NT2/D1 (cell line): ENCODE results near the gene RD3L.

Experiments
- DNase-seq: peaks from one replicate; pipeline ENCODE4 v3.0.0-alpha.2; 2011; ENCODE audit warnings: low read depth, low spot score
- H3K27me3 ChIP-seq: 2 replicates; pipeline ENCODE4 v1.6.0; 2011; ENCODE audit warnings: mild to moderate bottlenecking; ENCODE audit not compliant: insufficient read length, insufficient read depth
- H3K36me3 ChIP-seq: 2 replicates; pipeline ENCODE4 v1.6.1; 2011; ENCODE audit warnings: mild to moderate bottlenecking, low read length, mixed read lengths; ENCODE audit not compliant: insufficient read depth, insufficient read length
- H3K4me1 ChIP-seq: 2 replicates; pipeline ENCODE4 v1.5.1; 2011; ENCODE audit not compliant: insufficient read depth, insufficient read length
- H3K4me3 ChIP-seq: 2 replicates; pipeline ENCODE4 v1.5.1; 2011; ENCODE audit warnings: low read depth; ENCODE audit not compliant: insufficient read length
- H3K9ac ChIP-seq: 2 replicates; pipeline ENCODE4 v1.6.0; 2011; ENCODE audit warnings: low read depth; ENCODE audit not compliant: insufficient read length
- H3K9me3 ChIP-seq: 2 replicates; pipeline ENCODE4 v1.5.1; 2011; ENCODE audit warnings: mild to moderate bottlenecking, low read length; ENCODE audit not compliant: insufficient read depth
- SUZ12 ChIP-seq: IDR thresholded peaks from 2 replicates; pipeline ENCODE4 v1.6.1; 2011; ENCODE audit not compliant: insufficient read length, insufficient read depth; ENCODE audit errors: extremely low read depth
- YY1 ChIP-seq: IDR thresholded peaks from 2 replicates; pipeline ENCODE4 v1.6.1; 2011; ENCODE audit not compliant: insufficient read length, insufficient read depth
- ZNF274 ChIP-seq: IDR thresholded peaks from 2 replicates; pipeline ENCODE4 v1.6.1; 2011; ENCODE audit warnings: mild to moderate bottlenecking, low read depth, low read length

The RD3L gene

DNA sequence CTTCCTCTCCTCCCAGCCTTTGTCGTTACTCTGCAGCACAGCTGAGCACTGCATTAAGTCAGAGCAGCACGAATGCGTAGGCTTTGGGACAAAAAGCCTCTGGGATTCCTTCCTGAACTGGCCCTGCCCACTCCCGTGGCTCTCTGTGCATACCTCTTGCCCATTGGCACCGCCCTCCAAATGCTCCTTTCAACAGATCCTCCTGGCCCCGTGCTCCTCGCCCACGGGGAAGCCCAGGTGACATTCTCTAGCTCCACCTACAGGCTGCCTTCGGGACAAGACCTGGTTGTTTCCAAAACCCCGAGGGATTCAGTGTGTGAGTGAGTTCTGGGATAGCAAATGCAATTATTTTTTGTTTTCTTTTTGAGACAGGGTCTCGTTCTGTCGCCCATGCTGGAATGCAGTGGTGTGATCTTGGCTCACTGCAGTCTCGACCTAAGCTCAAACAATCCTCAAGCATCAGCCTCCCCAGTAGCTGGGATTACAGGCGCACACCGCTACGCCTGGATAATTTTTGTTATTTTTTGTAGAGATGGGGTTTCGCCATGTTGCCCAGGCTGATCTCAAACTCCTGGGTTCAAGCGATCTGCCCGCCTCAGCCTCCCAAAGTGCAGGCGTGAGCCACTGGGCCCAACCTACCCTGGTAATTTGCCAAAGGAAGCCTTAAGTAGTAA is 31.9 kb downstream of the RD3L start:
- Histone ChIP-seq H3K4me3 (no peak overlapping the region), H3K27me3 (no peaks in the 10 kb centered on the region), H3K36me3 (peaks cover 29% of the 10 kb centered on the region), H3K4me1 (peaks cover 8% of the 10 kb centered on the region), H3K9me3 (no peaks in the 10 kb centered on the region), H3K9ac (no peak overlapping the region)
- no peak for TF ChIP-seq YY1
- TF ChIP-seq SUZ12, result no peak
- no peak for TF ChIP-seq ZNF274
- peak; percentile 70 for DNase-seq

DNA sequence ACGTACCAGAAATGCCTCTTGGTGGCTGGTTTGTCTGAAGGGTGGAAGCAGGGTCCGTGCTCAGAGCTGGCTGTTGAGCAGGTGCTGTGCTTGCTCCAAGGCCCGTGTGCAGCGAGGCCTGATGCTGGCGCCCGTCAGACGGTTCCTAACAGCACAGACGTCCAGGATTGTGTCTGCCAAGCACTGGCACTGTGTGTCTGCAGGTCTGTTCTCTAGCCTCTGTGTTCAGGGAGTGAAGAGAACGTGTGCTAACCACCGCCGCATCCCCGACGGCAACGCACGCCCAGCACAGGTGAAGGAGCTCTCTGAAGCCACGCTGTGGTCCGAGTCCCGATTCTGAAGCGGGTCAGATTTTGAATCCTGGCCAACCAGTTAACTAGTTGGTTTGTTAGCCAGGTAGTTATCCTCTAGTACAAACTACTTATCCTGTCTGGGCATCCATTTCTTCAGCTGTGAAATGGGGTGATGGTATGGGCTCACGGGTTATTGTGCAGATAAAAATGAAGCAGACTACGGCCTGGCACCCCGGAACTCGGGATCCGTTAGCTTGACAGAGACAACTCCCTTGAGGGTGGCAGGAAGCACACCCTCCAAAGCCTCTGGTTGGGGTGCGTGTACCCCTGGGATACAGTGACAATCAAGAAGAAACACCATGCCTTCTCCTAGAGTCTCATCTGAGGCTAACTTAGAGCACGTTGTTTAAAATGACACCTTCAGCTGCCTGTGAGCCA is 32.6 kb downstream of the RD3L start:
- Histone ChIP-seq H3K9me3 (no peaks in the 10 kb centered on the region), H3K27me3 (no peaks in the 10 kb centered on the region), H3K9ac (no peak overlapping the region), H3K4me1 (peaks cover 8% of the 10 kb centered on the region), H3K4me3 (no peak overlapping the region), H3K36me3 (peaks cover 29% of the 10 kb centered on the region)
- DNase-seq, result no peak
- TF ChIP-seq YY1 (no peak), SUZ12 (no peak), ZNF274 (no peak)

DNA sequence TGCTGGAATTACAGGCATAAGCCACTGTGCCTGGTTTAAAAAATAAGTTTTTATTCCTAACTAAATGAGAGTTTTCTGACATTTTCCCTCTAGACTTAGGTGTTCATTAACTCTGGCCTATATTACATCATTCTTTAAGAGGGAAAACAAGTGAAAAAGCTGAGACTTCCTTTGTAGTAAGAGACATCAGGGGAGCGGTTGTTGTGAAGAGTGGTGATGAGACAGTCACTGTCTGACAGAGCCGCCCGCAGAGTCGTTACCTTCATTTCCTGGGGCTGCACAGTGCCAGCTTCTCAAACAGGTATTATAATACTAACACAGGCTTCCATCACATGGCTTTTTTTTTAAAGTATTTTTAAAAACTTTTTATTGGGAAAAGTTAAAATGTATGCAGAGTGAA is 33.7 kb downstream of the RD3L start:
- Histone ChIP-seq H3K27me3 (no peaks in the 10 kb centered on the region), H3K4me1 (peaks cover 8% of the 10 kb centered on the region), H3K9me3 (no peaks in the 10 kb centered on the region), H3K4me3 (no peak overlapping the region), H3K36me3 (peaks cover 18% of the 10 kb centered on the region), H3K9ac (no peak overlapping the region)
- no peak for DNase-seq
- TF ChIP-seq ZNF274 (no peak), YY1 (no peak), SUZ12 (no peak)

DNA sequence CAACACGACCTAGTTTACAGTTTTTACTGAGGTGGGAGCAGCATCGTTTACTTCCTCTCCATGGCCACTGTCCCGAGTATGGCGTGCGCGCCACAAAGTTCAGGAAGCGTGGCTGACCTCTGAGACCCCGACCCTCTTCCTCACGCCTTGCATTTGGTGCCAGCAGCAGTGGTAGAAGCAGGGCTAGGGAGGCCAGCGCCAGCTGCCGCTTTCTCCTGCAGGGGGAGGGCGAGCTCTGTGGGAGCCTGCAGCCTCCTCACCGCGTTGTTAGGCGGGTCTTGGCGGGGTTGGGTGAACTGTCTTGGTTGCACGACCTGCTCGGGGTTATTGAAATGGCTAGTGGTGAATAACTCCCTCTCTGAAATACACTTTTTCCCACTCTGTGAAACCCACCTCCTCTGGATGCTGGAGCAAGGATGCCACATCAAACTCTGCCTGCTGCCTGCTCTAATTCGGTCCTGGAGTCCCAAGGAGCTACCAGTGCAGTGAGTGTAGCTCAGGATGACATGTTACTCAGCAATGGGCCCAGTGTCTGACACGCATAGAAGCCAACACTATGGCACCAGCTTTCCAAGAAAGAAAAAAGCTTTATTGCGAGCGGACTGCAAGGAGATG is 36.4 kb downstream of the RD3L start:
- DNase-seq, result no peak
- TF ChIP-seq YY1, result no peak
- TF ChIP-seq SUZ12, result no peak
- TF ChIP-seq ZNF274, result no peak
- Histone ChIP-seq H3K27me3 (no peaks in the 10 kb centered on the region), H3K36me3 (peaks cover 6% of the 10 kb centered on the region), H3K9ac (no peak overlapping the region), H3K4me3 (no peak overlapping the region), H3K4me1 (peaks cover 8% of the 10 kb centered on the region), H3K9me3 (no peaks in the 10 kb centered on the region)

DNA sequence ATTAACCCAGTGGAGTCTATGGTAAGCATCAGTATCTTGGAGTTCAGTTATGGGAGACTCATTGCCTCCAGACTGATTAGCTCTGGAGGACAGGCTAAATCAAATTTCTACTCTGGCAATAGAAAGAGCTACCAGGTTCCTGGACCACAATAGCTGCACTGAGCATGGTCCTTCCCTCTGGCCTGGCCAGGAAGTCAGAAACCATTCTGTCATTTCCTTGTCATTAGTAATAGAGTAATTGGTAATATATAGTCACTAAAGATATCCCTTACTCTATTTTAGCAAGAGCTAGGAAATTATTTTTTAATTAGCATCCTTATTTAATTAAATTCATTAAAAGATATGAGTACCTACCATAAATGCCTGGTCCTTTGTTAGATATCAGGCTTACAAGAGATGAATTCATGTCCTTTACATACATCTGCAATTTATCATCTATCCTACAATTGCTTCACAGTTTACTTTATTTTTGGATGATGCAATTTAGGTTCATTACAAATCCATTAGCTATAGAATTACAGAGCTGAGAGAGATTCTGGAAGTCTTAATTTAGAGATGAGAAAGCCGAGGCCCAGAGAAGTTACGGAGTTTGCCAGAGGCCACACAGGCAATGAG is 37.7 kb downstream of the RD3L start:
- Histone ChIP-seq H3K9ac (no peak overlapping the region), H3K4me1 (peaks cover 3% of the 10 kb centered on the region), H3K4me3 (no peak overlapping the region), H3K9me3 (no peaks in the 10 kb centered on the region), H3K36me3 (peaks cover 4% of the 10 kb centered on the region), H3K27me3 (no peaks in the 10 kb centered on the region)
- DNase-seq, result no peak
- TF ChIP-seq SUZ12 (no peak), YY1 (no peak), ZNF274 (no peak)

DNA sequence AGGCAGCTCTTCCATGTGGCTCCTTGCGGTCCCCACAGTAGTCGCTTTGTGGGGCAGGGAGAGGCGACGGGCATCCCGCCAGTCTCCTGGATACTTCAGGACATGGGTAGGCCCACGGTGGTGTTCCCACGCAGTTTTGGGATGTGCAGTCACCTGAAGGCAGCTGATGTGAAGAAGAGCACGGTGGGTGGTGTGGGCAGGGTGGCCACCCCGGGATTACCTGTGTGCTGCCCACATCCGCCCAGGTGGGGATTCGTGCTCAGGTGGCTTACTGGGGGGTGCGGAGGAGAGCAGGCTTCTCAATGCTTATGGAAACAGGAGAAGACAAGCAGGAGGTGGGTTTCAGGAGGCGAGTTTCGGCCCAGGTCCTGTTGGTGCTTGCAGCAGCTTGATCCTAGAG is 42.5 kb downstream of the RD3L start:
- peaks cover 5% of the 10 kb centered on the region for H3K4me1 ChIP-seq
- DNase-seq, result no peak

DNA sequence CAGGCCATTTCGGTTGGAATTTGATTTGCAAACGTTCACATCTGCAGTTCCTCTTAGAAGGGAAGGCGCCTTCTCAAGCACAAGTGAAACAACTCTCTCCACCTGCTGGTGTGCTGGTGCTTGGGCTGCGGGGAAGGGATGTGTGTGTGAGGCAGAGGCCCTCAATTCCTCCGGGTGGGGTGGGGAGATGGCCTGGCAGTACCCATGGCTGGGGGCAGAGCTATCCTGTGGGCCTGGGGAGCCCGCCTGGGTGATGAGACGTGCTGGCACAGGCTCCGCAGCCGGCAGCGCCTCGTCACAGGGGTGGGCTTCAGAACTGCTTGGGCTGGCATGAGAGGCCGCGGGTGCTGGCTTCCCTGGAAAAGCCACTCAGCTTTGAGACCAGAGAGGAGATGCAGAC is 43.0 kb downstream of the RD3L start:
- H3K36me3 ChIP-seq, result no peaks in the 10 kb centered on the region
- no peak for DNase-seq

More for the DNA sequence above, 42.5 kb downstream of the RD3L start:
- Histone ChIP-seq H3K36me3 (no peaks in the 10 kb centered on the region), H3K9me3 (peaks cover 6% of the 10 kb centered on the region; the same call in 1 of the 2 replicates), H3K27me3 (no peaks in the 10 kb centered on the region), H3K4me3 (no peak overlapping the region), H3K9ac (no peak overlapping the region)
- TF ChIP-seq SUZ12 (no peak), YY1 (no peak), ZNF274 (no peak)

More for the DNA sequence above, 43.0 kb downstream of the RD3L start:
- Histone ChIP-seq H3K4me1 (peaks cover 5% of the 10 kb centered on the region), H3K9me3 (peaks cover 6% of the 10 kb centered on the region; the same call in 1 of the 2 replicates), H3K4me3 (no peak overlapping the region), H3K9ac (no peak overlapping the region), H3K27me3 (no peaks in the 10 kb centered on the region)
- no peak for TF ChIP-seq SUZ12
- TF ChIP-seq YY1, result no peak
- no peak for TF ChIP-seq ZNF274
